Activated CD8-positive, alpha-beta memory T cell treated with anti-CD3 and anti-CD28 coated beads, Interleukin-2, amount 50 U/mL, for 4 hours (primary cell): ENCODE measurements around the gene TLR7.

Experiments
- DNase-seq: peaks from one replicate; pipeline ENCODE4 v3.0.0-alpha.2; 2020

Gene TLR7

DNA sequence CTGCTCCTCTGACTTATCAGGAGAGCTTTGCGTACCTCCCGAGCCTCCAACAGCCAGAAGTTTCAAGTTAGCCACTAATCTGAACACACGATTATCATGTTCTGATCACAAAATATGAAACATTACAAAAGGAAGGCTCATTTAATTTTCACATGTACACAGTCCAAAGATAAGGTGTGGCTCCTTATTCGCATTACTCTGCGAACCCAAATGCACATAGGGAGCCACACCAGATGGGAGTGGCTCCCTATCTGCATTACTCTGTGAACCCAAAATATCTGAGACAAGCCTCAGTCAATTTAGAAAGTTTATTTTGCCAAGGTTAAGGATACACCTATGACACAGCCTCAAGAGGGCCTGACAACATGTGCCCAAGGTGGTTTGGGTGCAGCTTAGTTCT lies 68.0 kb downstream of the TLR7 start:
- no peak for DNase-seq

DNA sequence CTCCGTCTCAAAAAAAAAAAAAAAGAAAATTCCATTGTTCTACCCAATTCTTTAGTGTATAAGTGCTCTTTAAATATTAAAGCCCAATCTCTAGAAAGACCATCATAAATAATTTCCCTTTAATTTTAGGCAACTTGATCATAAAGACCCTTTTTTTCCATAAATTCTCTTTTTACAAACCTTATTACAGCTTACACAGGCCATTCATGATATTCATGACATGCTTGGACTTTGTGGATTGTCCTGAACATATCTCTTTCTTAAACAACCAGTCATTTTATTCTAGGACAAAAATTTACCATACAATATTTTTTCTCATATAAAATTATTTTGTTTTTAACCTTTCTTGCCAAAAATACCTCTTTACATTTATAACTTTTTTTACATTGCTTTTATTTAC lies 70.1 kb downstream of the TLR7 start:
- no peak for DNase-seq
